HCT116 (cell line): ENCODE measurements around the gene TCF7.

ENCODE experiments used
- CTCF ChIP-seq, 3 experiments: fragments of 200-600 bp in 1 of 3; sonication (generic) in 1 of 3; IDR thresholded peaks in 2 of 3; conservative IDR thresholded peaks in 1 of 3; 2 replicates each; pipeline ENCODE4 v1.5.1; 2012 to 2017; ENCODE audit warnings: low read depth in 2 of 3, low read length in 2 of 3, antibody characterized with exemption in 1 of 3, borderline replicate concordance in 1 of 3, control low read depth in 1 of 3, mild to moderate bottlenecking in 1 of 3, mixed read lengths in 1 of 3, mixed run types in 1 of 3, moderate library complexity in 1 of 3; ENCODE audit not compliant: insufficient read depth in 1 of 3
- EZH2 ChIP-seq: fragments of 200-600 bp; sonication (generic); IDR thresholded peaks from 2 replicates; pipeline ENCODE4 v1.6.1; 2017; ENCODE audit warnings: antibody characterized with exemption, mixed run types
- POLR2A ChIP-seq: IDR thresholded peaks from 2 replicates; pipeline ENCODE4 v1.7.0; 2011; ENCODE audit warnings: borderline replicate concordance; ENCODE audit not compliant: insufficient read depth, insufficient read length; ENCODE audit errors: extremely low read depth
- RAD21 ChIP-seq: IDR thresholded peaks from 2 replicates; pipeline ENCODE4 v1.6.1; 2012; ENCODE audit warnings: low read depth, mild to moderate bottlenecking
- SIN3A ChIP-seq: IDR thresholded peaks from 2 replicates; pipeline ENCODE4 v1.6.1; 2012; ENCODE audit warnings: low read depth
- SRF ChIP-seq: IDR thresholded peaks from 2 replicates; pipeline ENCODE4 v1.6.1; 2012; ENCODE audit warnings: low read depth
- YY1 ChIP-seq: IDR thresholded peaks from 2 replicates; pipeline ENCODE4 v1.6.1; 2011; ENCODE audit warnings: low read length, low read depth, moderate library complexity, mild to moderate bottlenecking; ENCODE audit not compliant: insufficient replicate concordance; ENCODE audit errors: extremely low read depth
- ZNF274 ChIP-seq: fragments of 200-500 bp; sonication (Bioruptor generic); IDR thresholded peaks from 2 replicates; pipeline ENCODE4 v1.6.1; 2014; ENCODE audit warnings: mild to moderate bottlenecking, low read depth, low read length, inconsistent platforms

- TF ChIP-seq CTCF (IDR thresholded peaks at IDR 0.05 in 2 of 3, conservative IDR thresholded peaks at IDR 0.05 in 1 of 3; ENCODE audit: borderline replicate concordance in 1 of 3, insufficient read depth in 1 of 3, low read depth in 2 of 3, low read length in 2 of 3): no peak
- no peak for TF ChIP-seq YY1
- no peak for TF ChIP-seq SRF
- TF ChIP-seq SIN3A: no peak
- TF ChIP-seq POLR2A: no peak
- no peak for TF ChIP-seq RAD21
- TF ChIP-seq EZH2: no peak
- no peak for TF ChIP-seq ZNF274
These were observed 2.5 kb upstream of the TCF7 start for GRCh38 chr5:134111741-134112647.
